ENCODE measurements around the gene SKI. TPM values are rescaled to one million over a fixed set of nuclear protein-coding genes. Genes with fewer than 3 reads are reported as not detected.

Gene SKI
- total and polyA plus RNA-seq, 2 experiments from 2014 or later, result 9.3 to 66.8 TPM

- Mint-ChIP-seq H3K27me3 (ENCODE audit: insufficient read depth, low read depth, poor library complexity) (peaks cover 15% of the 10 kb centered on the region), H3K36me3 (ENCODE audit: low read depth) (peaks cover 38% of the 10 kb centered on the region), H3K27ac (peak overlapping the region; percentile 23; the same call in 1 of the 2 replicates), H3K4me3 (no peak overlapping the region), H3K9me3 (no peaks in the 10 kb centered on the region), H3K4me1 (peaks cover 7% of the 10 kb centered on the region)
- Histone ChIP-seq H3K27ac (ENCODE audit: low read depth) (no peak overlapping the region), H3K27me3 (ENCODE audit: insufficient read depth) (no peaks in the 10 kb centered on the region), H3K79me2 (replicated peaks; ENCODE audit: insufficient read depth) (peaks cover 53% of the 10 kb centered on the region), H3F3A (replicated peaks; ENCODE audit: low read depth) (peaks cover 10% of the 10 kb centered on the region), H3K9me2 (ENCODE audit: insufficient read depth) (no peaks in the 10 kb centered on the region), H4K20me1 (replicated peaks; ENCODE audit: insufficient read depth) (peaks cover 20% of the 10 kb centered on the region), H2AFZ (no peak overlapping the region), H3K36me3 (ENCODE audit: insufficient read depth) (0 out of 2 replicates have a peak, but pooled peaks cover 5% of the 10 kb centered on the region), H3K4me1 (ENCODE audit: insufficient read depth) (no peaks in the 10 kb centered on the region), H3K4me2 (no peak overlapping the region), H3K4me3 (no peak overlapping the region)
- ATAC-seq (no peak), DNase-seq (ENCODE audit: low spot score) (no peak)
- TF ChIP-seq ZNF331 (CRISPR knock-in tag; IDR thresholded peaks at IDR 0.05; ENCODE audit: low read depth), result no peak
- TF ChIP-seq, protein P1, sequence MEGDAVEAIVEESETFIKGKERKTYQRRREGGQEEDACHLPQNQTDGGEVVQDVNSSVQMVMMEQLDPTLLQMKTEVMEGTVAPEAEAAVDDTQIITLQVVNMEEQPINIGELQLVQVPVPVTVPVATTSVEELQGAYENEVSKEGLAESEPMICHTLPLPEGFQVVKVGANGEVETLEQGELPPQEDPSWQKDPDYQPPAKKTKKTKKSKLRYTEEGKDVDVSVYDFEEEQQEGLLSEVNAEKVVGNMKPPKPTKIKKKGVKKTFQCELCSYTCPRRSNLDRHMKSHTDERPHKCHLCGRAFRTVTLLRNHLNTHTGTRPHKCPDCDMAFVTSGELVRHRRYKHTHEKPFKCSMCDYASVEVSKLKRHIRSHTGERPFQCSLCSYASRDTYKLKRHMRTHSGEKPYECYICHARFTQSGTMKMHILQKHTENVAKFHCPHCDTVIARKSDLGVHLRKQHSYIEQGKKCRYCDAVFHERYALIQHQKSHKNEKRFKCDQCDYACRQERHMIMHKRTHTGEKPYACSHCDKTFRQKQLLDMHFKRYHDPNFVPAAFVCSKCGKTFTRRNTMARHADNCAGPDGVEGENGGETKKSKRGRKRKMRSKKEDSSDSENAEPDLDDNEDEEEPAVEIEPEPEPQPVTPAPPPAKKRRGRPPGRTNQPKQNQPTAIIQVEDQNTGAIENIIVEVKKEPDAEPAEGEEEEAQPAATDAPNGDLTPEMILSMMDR (conservative IDR thresholded peaks at IDR 0.05; ENCODE audit: low read depth in 2 of 2), result no peak
- no peak for TF ChIP-seq POLR2AphosphoS5 (IDR thresholded peaks at IDR 0.05; ENCODE audit: low read depth)
- no peak for TF ChIP-seq ZNF114 (CRISPR knock-in tag; IDR thresholded peaks at IDR 0.05)
- TF ChIP-seq, protein P2, sequence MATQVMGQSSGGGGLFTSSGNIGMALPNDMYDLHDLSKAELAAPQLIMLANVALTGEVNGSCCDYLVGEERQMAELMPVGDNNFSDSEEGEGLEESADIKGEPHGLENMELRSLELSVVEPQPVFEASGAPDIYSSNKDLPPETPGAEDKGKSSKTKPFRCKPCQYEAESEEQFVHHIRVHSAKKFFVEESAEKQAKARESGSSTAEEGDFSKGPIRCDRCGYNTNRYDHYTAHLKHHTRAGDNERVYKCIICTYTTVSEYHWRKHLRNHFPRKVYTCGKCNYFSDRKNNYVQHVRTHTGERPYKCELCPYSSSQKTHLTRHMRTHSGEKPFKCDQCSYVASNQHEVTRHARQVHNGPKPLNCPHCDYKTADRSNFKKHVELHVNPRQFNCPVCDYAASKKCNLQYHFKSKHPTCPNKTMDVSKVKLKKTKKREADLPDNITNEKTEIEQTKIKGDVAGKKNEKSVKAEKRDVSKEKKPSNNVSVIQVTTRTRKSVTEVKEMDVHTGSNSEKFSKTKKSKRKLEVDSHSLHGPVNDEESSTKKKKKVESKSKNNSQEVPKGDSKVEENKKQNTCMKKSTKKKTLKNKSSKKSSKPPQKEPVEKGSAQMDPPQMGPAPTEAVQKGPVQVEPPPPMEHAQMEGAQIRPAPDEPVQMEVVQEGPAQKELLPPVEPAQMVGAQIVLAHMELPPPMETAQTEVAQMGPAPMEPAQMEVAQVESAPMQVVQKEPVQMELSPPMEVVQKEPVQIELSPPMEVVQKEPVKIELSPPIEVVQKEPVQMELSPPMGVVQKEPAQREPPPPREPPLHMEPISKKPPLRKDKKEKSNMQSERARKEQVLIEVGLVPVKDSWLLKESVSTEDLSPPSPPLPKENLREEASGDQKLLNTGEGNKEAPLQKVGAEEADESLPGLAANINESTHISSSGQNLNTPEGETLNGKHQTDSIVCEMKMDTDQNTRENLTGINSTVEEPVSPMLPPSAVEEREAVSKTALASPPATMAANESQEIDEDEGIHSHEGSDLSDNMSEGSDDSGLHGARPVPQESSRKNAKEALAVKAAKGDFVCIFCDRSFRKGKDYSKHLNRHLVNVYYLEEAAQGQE (IDR thresholded peaks at IDR 0.05; ENCODE audit: unreplicated experiment), result no peak
- TF ChIP-seq ZNF462 (CRISPR knock-in tag; IDR thresholded peaks at IDR 0.05), result no peak
- TF ChIP-seq JUNB (IDR thresholded peaks at IDR 0.05; ENCODE audit: unreplicated experiment), result no peak
- TF ChIP-seq NANOG (IDR thresholded peaks at IDR 0.05; ENCODE audit: borderline replicate concordance), result no peak
- TF ChIP-seq CREB1 (CRISPR knock-in tag; IDR thresholded peaks at IDR 0.05; ENCODE audit: low read depth), result no peak
- no peak for TF ChIP-seq STAT1 (IDR thresholded peaks at IDR 0.05; ENCODE audit: unreplicated experiment)
- no peak for TF ChIP-seq EZH2phosphoT487 (IDR thresholded peaks at IDR 0.05; ENCODE audit: unreplicated experiment)
- TF ChIP-seq EZH2 (IDR thresholded peaks at IDR 0.05; ENCODE audit: low read depth, unreplicated experiment), result no peak
- TF ChIP-seq, protein P3, sequence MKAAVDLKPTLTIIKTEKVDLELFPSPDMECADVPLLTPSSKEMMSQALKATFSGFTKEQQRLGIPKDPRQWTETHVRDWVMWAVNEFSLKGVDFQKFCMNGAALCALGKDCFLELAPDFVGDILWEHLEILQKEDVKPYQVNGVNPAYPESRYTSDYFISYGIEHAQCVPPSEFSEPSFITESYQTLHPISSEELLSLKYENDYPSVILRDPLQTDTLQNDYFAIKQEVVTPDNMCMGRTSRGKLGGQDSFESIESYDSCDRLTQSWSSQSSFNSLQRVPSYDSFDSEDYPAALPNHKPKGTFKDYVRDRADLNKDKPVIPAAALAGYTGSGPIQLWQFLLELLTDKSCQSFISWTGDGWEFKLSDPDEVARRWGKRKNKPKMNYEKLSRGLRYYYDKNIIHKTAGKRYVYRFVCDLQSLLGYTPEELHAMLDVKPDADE (IDR thresholded peaks at IDR 0.05), result no peak
Observed at GRCh38 chr1:2303016-2303775, 75.1 kb downstream of the SKI start.

Data from GM23338 (cell line).